Choroid plexus epithelial cell (primary cell): ENCODE results near the gene CYB5R2.

Source experiments
- DNase-seq: peaks from one replicate; pipeline ENCODE4 v3.0.0-alpha.2; 2010; ENCODE audit warnings: low read depth
- H3K4me3 ChIP-seq: 2 replicates; pipeline ENCODE4 v1.5.1; 2011; ENCODE audit warnings: low read depth, mild to moderate bottlenecking, control low read depth, low read length, moderate library complexity
- CTCF ChIP-seq: conservative IDR thresholded peaks from 2 replicates; pipeline ENCODE4 v1.5.1; 2011; ENCODE audit warnings: low read depth, mild to moderate bottlenecking, control low read depth, inconsistent platforms, low read length, moderate library complexity

Gene CYB5R2

GRCh38 chr11:7691759-7692350 lies 18.6 kb upstream of the CYB5R2 start:
- TF ChIP-seq CTCF: no peak
- H3K4me3 ChIP-seq: no peak overlapping the region
- peak; percentile 44 for DNase-seq

DNA sequence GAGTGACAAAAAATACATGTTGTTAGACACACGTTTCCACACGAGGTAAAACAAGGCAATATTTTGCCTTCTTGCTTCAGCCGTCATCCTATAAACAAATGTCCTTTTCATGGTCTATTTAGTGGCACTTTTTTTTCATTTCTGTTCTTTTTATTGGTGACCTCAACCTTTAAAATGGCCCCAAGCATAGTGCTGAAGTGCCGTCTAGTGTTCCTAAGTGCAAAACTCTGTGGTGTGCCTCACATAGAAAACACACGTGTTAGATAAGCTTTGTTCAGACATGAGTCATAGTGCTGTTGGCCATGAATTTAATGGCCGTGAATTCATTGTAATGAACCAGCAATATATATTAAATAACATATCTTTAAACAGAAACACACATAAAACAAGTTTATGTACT lies 17.3 kb upstream of the CYB5R2 start:
- no peak for TF ChIP-seq CTCF

GRCh38 chr11:7689239-7689638 lies 15.9 kb upstream of the CYB5R2 start:
- no peak for DNase-seq
- TF ChIP-seq CTCF: no peak
- H3K4me3 ChIP-seq: no peak overlapping the region

More for the DNA sequence above, 17.3 kb upstream of the CYB5R2 start:
- no peak overlapping the region for H3K4me3 ChIP-seq
- DNase-seq: no peak

DNA sequence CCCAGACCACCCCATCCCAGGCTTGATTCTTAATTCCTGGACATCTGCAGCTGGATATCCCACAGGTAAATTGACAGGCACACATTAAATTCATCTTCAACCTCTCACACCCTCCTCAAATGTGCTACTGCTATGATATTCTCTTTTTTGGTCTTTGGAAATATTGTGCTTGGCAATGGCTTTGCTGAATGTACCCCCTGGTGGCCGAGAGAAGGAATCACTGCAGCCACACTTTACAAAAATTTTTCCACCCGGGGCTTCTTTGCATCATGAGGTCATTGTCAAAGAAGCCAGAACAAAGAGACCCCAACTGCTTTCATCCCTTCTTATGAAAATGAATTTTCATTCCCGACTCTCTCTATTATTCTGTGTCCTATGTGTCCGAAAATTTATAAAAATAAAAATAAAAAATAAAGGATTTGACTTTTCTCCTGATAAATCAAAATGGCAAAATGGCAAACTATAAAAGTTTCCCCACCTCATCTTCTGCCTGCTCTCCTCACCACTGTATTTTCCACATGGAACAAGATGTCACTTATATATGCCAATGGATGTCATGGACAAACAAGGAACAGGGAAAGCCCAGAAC lies 15.0 kb upstream of the CYB5R2 start:
- peak; percentile 92 for TF ChIP-seq CTCF
- H3K4me3 ChIP-seq: no peak overlapping the region
- DNase-seq: peak; percentile 63

- no peak overlapping the region for H3K4me3 ChIP-seq
- no peak for DNase-seq
- TF ChIP-seq CTCF: no peak
Observed at GRCh38 chr11:7687386-7687785, 14.1 kb upstream of the CYB5R2 start.

DNA sequence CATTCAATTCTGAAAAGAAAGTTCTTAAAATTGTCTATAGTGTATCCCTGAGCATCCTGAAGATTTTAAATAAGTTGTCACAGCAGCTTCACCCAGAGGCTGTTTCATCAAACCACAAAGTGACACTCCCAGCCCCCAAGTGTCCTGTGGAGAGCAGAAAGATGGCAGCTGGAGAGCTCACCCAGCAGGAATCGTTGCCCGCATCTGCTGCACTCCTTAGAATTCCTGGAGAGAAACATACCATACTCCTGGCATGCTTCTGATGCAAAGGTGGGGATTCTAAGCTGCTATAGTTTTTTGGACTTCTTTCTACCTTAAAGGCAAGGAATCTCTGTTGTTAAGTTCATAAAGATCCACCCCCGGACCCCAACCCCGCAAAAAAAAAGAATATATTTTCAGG lies 13.5 kb upstream of the CYB5R2 start:
- TF ChIP-seq CTCF: no peak
- no peak for DNase-seq
- H3K4me3 ChIP-seq: no peak overlapping the region

- no peak for DNase-seq
- no peak for TF ChIP-seq CTCF
- no peak overlapping the region for H3K4me3 ChIP-seq
Observed at GRCh38 chr11:7683571-7683970, 10.3 kb upstream of the CYB5R2 start.
